GM12878 (cell line): ENCODE measurements around the gene NPTN.

Experiments used
- CREB1 ChIP-seq: IDR thresholded peaks from 2 replicates; pipeline ENCODE4 v1.6.1; 2012; ENCODE audit warnings: low read depth, mild to moderate bottlenecking, inconsistent platforms
- NFYB ChIP-seq: IDR thresholded peaks from 2 replicates; pipeline ENCODE4 v1.6.1; 2011; ENCODE audit warnings: low read depth, mild to moderate bottlenecking, low read length, improper control_type of control experiment, moderate library complexity; ENCODE audit not compliant: insufficient read depth

- TF ChIP-seq NFYB (no peak), CREB1 (no peak)
Measured at GRCh38 chr15:73550190-73550589, 83.0 kb downstream of the NPTN start.
